Left ventricle myocardium superior (tissue), 1 donor: ENCODE measurements around the gene ZNF606. TPM values are rescaled to one million over a fixed set of nuclear protein-coding genes. Genes with fewer than 3 reads are reported as not detected.

Source experiments
- ATAC-seq: fragments of 200-7000 bp; cut with Tn5 transposase; one replicate; pipeline ENCODE4 v1.9.1; 2020; ENCODE audit warnings: mild to moderate bottlenecking, moderate library complexity
- DNase-seq: peaks from one replicate; pipeline ENCODE4 v3.0.0-alpha.2; 2020
- intact Hi-C: fragments of 100-400 bp; cut with micrococcal nuclease; formaldehyde crosslinking; loops from one replicate; pipeline ENCODE4 v1.11.0; 2022
- long read RNA-seq: library from polyadenylated mRNA; unstranded; transcript quantifications from one replicate; pipeline ENCODE4 v2.0.0, GENCODE V29; 2021
- total RNA-seq: library from RNA; stranded (reverse); fragmentation: NEBNext Ultra II Directional; extraction: Animal tissue kit (Norgen Biotek cat#: 25700); gene quantifications from one replicate; pipeline ENCODE4 v1.2.1, GENCODE V29; 2021
- donor health status: DM: no; HTN: yes; CAD: no; lungs with severe emphysema.

Gene ZNF606
- total RNA-seq, result 14.1 TPM
- long read RNA-seq, full-length matches to known transcripts, result 9 of 17 reads
- long read RNA-seq, partial matches to known transcripts, result 1 of 17 reads
- long read RNA-seq, other reads (novel, unspliced or antisense), result 7 of 17 reads

GRCh38 chr19:58002384-58003173 lies at the start of gene ZNF606:
ZNF606 (minus strand) TSS chr19:58002820; CDS start chr19:58001319, 1,501 bp downstream.
- DNase-seq, result peak; percentile 94
- intact Hi-C loops, result no loop called here
- ATAC-seq, result peak; percentile 99

GRCh38 chr19:58052256-58052655 lies 49.6 kb upstream of the ZNF606 start:
- intact Hi-C loops, result no loop called here

GRCh38 chr19:58047672-58048071 lies 45.1 kb upstream of the ZNF606 start:
- intact Hi-C loops, result no loop called here

More at GRCh38 chr19:58052256-58052655, 49.6 kb upstream of the ZNF606 start:
- DNase-seq (no peak), ATAC-seq (no peak)

DNA sequence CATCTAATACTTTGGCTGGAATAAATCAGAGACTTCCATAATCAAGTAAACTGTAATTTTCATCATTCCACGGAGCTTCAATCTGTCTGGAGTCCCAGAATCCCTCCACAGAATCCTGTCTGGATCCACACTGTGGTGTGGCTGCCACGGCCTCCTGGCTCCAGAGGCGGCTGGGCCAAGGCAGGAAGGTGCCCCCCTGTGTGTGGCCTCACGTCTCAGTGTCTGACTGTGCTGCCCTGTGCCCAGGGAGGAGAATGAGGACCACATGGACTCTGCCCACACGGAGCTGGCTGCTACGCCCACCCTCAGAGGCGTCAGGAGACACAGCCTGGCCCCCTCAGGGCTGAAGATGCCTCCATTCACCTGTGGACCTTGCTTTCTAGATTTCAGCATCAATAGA lies 44.2 kb upstream of the ZNF606 start:
- intact Hi-C loops, result no loop called here
- ATAC-seq (no peak), DNase-seq (no peak)

More at GRCh38 chr19:58047672-58048071, 45.1 kb upstream of the ZNF606 start:
- no peak for ATAC-seq
- peak; percentile 2 for DNase-seq

GRCh38 chr19:58045411-58046050 lies 42.9 kb upstream of the ZNF606 start:
- ATAC-seq, result no peak
- intact Hi-C loops, result no loop called here
- no peak for DNase-seq

- DNase-seq, result no peak
- intact Hi-C loops, result no loop called here
Measured at GRCh38 chr19:58044886-58045285, 42.3 kb upstream of the ZNF606 start.

GRCh38 chr19:58044391-58044790 lies 41.8 kb upstream of the ZNF606 start:
- intact Hi-C loops, result no loop called here
- ATAC-seq (no peak), DNase-seq (no peak)

More at GRCh38 chr19:58044886-58045285, 42.3 kb upstream of the ZNF606 start:
- ATAC-seq, result no peak

DNA sequence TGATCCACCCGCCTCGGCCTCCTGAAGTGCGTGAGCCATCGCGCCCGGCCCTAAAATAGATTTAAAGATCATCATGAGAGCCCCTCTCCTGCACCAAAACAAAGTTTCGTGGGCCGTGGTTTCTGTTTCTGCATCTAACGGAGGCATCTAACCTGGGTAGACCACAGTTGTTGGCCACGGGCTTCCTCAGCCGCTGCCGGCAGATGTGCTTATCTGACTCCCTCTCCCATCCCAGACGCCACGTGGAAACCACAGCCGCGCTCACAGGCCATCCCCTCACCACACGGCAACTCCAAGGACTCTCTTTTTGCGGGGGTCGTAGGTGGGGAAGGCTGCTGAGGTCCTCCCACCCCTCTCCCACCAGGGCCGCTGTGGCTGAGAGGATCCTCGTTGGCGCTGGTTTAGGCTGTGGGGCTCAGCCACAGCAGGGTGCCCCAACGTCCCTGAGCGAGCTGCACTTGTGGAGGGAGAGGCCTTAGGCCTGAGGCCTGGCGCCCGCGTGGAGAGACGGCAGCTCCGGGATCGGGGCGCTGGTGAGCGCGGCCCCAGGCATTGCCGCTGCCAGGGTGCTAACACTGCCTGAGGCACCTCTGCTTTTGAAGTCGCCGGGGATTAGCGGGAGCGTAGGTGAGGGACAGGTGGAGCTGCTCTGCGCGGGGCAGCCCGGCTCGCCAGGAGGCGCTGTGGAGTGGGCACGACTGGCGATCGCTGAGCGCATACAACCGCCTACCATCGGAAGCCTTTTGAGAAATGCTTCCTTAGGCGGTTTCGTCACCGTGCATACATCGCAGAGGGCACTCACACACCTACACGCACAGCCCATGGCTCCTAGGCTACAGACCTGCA lies 40.1 kb upstream of the ZNF606 start:
- ATAC-seq (no peak), DNase-seq (no peak)
- intact Hi-C loops, result no loop called here

DNA sequence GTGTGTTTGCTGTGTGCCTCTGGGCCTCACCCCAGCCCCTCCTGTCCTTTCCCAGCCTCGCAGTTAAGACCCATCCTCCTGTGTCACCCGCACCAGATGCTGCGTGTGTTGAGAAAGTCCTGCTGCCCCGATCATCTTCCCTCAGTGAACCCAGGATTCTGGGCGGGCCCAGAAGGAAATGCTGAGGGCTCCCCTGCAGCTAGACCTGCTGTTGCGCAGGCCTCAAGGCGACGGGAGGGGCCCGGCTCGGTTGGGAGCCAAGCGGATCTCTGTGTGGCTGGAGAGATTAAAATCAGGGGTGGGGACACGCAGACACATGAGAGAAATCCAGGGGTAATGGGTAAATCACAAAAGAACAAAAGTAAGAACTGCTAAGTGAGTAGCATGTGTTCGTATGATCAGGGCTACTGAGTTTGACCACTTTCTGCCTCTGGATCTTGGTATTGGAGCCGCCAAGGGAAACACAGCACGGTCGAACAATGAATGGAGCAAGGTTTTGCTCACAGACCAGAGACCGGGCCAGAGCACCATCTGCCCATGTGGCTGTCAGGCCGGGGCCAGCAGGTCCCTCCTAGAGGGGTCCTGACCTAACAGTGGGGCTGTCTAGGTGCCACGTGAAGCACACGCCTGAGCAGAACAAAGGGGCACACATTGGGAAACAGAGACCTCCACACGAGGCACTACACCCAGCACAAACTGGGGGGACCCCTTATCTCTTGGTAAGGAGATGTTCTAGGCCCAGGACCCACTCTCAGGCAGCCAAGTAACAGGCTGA lies 38.3 kb upstream of the ZNF606 start:
- intact Hi-C loops, result no loop called here

GRCh38 chr19:58038688-58039204 lies 36.1 kb upstream of the ZNF606 start:
- intact Hi-C loops, result no loop called here

More for the DNA sequence above, 38.3 kb upstream of the ZNF606 start:
- ATAC-seq, result no peak
- no peak for DNase-seq

DNA sequence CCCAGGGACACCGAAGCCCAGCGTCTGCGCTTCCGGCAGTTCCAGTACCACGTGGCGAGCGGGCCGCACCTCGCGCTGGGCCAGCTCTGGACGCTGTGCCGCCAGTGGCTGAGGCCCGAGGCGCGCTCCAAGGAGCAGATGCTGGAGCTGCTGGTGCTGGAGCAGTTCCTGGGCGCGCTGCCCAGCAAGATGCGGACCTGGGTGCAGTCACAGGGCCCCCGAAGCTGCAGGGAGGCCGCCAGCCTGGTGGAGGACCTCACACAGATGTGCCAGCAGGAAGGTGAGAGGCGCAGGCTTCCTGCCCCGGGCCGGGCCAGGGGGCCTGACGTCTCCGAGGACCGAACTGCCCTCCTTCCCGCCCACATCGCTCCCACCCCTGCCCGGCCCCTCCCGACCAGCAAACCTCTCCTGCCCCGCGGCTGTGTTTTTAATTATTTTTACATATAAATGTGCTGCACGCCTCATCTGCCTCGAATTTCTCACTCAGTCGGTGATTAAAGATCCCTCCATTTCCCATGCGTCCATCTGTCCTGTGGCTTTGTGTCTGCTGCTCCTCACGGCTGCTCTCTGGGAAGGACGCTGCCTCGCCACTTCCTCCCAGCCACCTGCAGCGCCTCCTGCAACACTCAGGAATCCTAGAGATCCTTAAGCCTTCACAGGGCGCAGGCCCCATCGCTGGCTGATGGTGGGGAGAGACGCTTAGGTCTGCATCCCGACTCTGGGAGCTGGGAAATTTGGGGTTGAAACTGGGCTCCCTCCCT lies 35.5 kb upstream of the ZNF606 start:
- no peak for ATAC-seq
- intact Hi-C loops, result no loop called here
- DNase-seq, result no peak

More at GRCh38 chr19:58038688-58039204, 36.1 kb upstream of the ZNF606 start:
- no peak for ATAC-seq
- DNase-seq, result no peak

- intact Hi-C loops, result no loop called here
- DNase-seq, result no peak
- no peak for ATAC-seq
Measured at GRCh38 chr19:58035863-58036262, 33.2 kb upstream of the ZNF606 start.

DNA sequence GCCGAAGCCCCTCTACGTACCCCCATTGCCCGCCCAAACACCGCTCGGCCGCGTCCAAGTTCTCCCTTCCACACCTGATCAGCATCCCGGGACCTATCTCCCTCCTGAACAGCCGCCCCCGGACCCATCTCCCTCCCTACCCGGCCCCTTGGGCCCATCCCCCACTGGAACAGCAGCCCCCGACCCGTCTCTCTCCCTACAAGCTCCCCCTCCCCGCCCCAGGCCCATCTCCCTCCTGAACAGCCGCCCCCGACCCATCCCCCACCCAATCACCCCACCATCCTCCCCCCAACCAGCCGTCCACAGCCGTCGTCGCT lies 31.8 kb upstream of the ZNF606 start:
- no peak for DNase-seq
- intact Hi-C loops, result no loop called here
- ATAC-seq, result no peak

- peak; percentile 94 for DNase-seq
- intact Hi-C loops, result no loop called here
Measured at GRCh38 chr19:58033741-58034476, 31.3 kb upstream of the ZNF606 start, which contains the start of gene ZSCAN1. ZSCAN1 (plus strand) TSS chr19:58034025; CDS start chr19:58037837, 3,812 bp downstream.

DNA sequence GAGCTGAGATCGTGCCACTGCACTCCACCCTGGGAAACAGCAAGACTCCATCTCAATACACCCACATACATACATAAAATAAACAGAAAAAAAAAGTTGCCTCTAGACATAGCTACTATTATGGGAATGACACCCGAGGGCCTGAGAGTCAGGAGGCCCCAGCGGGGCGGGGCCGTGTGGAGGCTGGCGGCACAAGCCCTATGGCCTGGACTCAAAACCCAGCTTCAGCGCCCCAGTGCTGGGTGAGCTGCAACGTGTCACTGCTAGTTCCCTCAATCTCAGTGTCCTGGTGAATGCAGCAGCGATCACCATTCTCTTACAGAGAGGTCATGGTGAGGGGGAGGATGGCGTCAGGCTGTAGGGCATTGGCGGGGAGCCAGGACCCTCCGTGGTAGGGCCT lies 22.0 kb upstream of the ZNF606 start:
- DNase-seq (no peak), ATAC-seq (no peak)
- intact Hi-C loops, result no loop called here

More at GRCh38 chr19:58033741-58034476, 31.3 kb upstream of the ZNF606 start, which contains the start of gene ZSCAN1:
- ATAC-seq, result peak; percentile 99

- intact Hi-C loops, result no loop called here
- DNase-seq (no peak), ATAC-seq (no peak)
Measured at GRCh38 chr19:58022283-58022660, 19.7 kb upstream of the ZNF606 start.
